B cell (primary cell): ENCODE measurements around the gene ABCA7.

Source experiments
- CTCF ChIP-seq: fragments of 200-600 bp; IDR thresholded peaks from one replicate; pipeline ENCODE4 v1.8.0; 2022; ENCODE audit warnings: antibody characterized with exemption, mild to moderate bottlenecking
- EZH2 ChIP-seq: IDR thresholded peaks from 2 replicates; pipeline ENCODE4 v1.6.1; 2012; ENCODE audit warnings: borderline replicate concordance, low read depth, mild to moderate bottlenecking, moderate library complexity, low read length; ENCODE audit not compliant: insufficient read depth, poor library complexity, severe bottlenecking

DNA sequence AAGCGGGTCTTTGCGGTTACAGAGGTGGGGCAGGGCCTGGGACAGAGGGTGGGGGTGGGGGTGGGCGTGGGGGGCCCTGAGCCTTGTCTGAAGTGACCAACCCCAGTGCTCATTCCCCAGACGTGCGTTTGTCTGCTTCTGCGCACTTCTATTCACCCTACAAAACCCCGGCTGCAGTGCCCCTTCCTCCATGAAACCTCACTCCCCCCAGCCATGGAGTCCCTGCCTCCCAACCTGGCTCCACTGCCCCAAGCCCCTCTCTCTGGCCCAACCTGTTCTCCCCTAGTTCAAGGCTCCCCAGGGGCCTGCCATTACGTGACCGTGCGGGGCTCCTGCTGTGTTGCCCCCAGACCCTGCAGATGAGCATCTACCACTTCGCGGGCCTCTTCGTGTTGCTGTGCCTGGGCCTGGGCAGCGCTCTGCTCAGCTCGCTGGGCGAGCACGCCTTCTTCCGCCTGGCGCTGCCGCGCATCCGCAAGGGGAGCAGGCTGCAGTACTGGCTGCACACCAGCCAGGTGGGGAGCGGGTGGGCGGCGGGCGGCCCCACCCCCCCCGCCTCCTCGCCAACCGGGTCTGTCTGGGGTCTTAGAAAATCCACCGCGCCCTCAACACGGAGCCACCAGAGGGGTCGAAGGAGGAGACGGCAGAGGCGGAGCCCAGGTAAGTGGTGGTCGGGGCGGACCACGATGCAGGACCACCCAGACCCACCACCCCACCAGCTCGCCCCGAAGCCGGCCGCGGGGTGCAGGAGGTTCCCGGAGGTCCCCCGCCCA, 31.5 kb upstream of the ABCA7 start:
- no peak for TF ChIP-seq EZH2
- TF ChIP-seq CTCF = no peak
